Endothelial cell of umbilical vein (primary cell): ENCODE measurements around the gene FAM184B. TPM values are rescaled to one million over a fixed set of nuclear protein-coding genes. Genes with fewer than 3 reads are reported as not detected.

Source experiments
- BruUV-seq: library from RNA; stranded (reverse); fragments of 400-500 nt; replicated peaks from 2 replicates; lab custom pipeline; 2021; lab: Mats Ljungman, UMichigan
- CTCF ChIA-PET: fragments of 300-600, 350-600 bp; sonication (Branson Sonifier 250); formaldehyde crosslinking; loops from one replicate; lab custom pipeline; 2021; ENCODE audit warnings: antibody characterized with exemption, inconsistent platforms; lab: Charles Lee
- POLR2A ChIA-PET: fragments of 300-600, 350-600 bp; sonication (Branson Sonifier 250); formaldehyde crosslinking; loops from one replicate; lab custom pipeline; 2021; ENCODE audit warnings: antibody characterized with exemption, inconsistent platforms; lab: Charles Lee
- DNase-seq: peaks from one replicate; pipeline ENCODE4 v3.0.0-alpha.2; 2011; ENCODE audit warnings: low read depth, low spot score
- FAIRE-seq: peaks from 2 replicates; lab custom pipeline; 2011; peaks lifted over from hg19 to GRCh38; lab: Jason Lieb, UNC
- H2AFZ ChIP-seq: 2 replicates; pipeline ENCODE4 v1.6.0; 2012; ENCODE audit warnings: low read depth, low read length, control low read depth, inconsistent platforms
- H3K27ac ChIP-seq: 2 replicates; pipeline ENCODE4 v1.5.1; 2011; ENCODE audit warnings: low read depth, mild to moderate bottlenecking, control low read depth, low read length, moderate library complexity; ENCODE audit not compliant: insufficient read depth
- H3K27me3 ChIP-seq, 2 experiments: 2 replicates each; pipeline versions ENCODE4 v1.6.0 to v1.6.1; 2011; ENCODE audit warnings: low read length in 2 of 2, mixed read lengths in 1 of 2; ENCODE audit not compliant: control insufficient read depth in 2 of 2, insufficient read depth in 2 of 2
- H3K36me3 ChIP-seq, 2 experiments: 2 replicates in 1 of 2; 3 replicates in 1 of 2; pipeline ENCODE4 v1.5.1; 2011; ENCODE audit warnings: low read length in 2 of 2, mild to moderate bottlenecking in 1 of 2, moderate library complexity in 1 of 2; ENCODE audit not compliant: control insufficient read depth in 2 of 2, insufficient read depth in 2 of 2; ENCODE audit errors: extremely low read depth in 1 of 2
- H3K4me1 ChIP-seq: 3 replicates; pipeline ENCODE4 v1.5.1; 2011; ENCODE audit warnings: mild to moderate bottlenecking, low read length; ENCODE audit not compliant: control insufficient read depth, insufficient read depth; ENCODE audit errors: extremely low read depth
- H3K4me2 ChIP-seq: 2 replicates; pipeline ENCODE4 v1.6.1; 2011; ENCODE audit warnings: low read length, control low read depth, mixed read lengths; ENCODE audit not compliant: insufficient read depth
- H3K4me3 ChIP-seq, 3 experiments: fragments of 200-600 bp in 1 of 3; sonication (generic), shearing (Covaris generic) in 1 of 3; replicated peaks in 1 of 3; 2 replicates each; pipeline ENCODE4 v1.5.1; 2011 to 2016; ENCODE audit warnings: control low read depth in 3 of 3, low read length in 3 of 3, mild to moderate bottlenecking in 2 of 3, inconsistent platforms in 1 of 3, low read depth in 1 of 3, moderate library complexity in 1 of 3; ENCODE audit not compliant: insufficient read depth in 1 of 3
- H3K79me2 ChIP-seq: 2 replicates; pipeline ENCODE4 v1.6.0; 2012; ENCODE audit warnings: low read length, inconsistent platforms; ENCODE audit not compliant: control insufficient read depth, insufficient read depth
- H3K9ac ChIP-seq: replicated peaks from 2 replicates; pipeline ENCODE3; 2011; ENCODE audit warnings: low read length, control low read depth; ENCODE audit not compliant: insufficient read depth; ENCODE audit errors: extremely low read depth
- H3K9me1 ChIP-seq: replicated peaks from 3 replicates; pipeline ENCODE4 v1.6.0; 2011; ENCODE audit warnings: mild to moderate bottlenecking, low read length; ENCODE audit not compliant: control insufficient read depth, insufficient read depth; ENCODE audit errors: extremely low read depth
- H3K9me3 ChIP-seq: replicated peaks from 2 replicates; pipeline ENCODE4 v1.5.1; 2012; ENCODE audit warnings: low read length, inconsistent platforms; ENCODE audit not compliant: control insufficient read depth, insufficient read depth
- H4K20me1 ChIP-seq: replicated peaks from 2 replicates; pipeline ENCODE3; 2011; ENCODE audit warnings: mild to moderate bottlenecking, low read length; ENCODE audit not compliant: control insufficient read depth, insufficient read depth; ENCODE audit errors: extremely low read depth
- CTCF ChIP-seq, 2 donors: IDR thresholded peaks; 1 replicate in 1 of 2; 2 replicates in 1 of 2; pipeline ENCODE4 v1.5.1; 2011; ENCODE audit warnings: low read length in 2 of 2, mild to moderate bottlenecking in 2 of 2, moderate library complexity in 2 of 2, control low read depth in 1 of 2, inconsistent platforms in 1 of 2, low read depth in 1 of 2; ENCODE audit not compliant: insufficient read depth in 1 of 2; ENCODE audit errors: extremely low read depth in 1 of 2
- EZH2 ChIP-seq: IDR thresholded peaks from 2 replicates; pipeline ENCODE4 v1.6.1; 2012; ENCODE audit warnings: borderline replicate concordance, low read depth, mild to moderate bottlenecking, moderate library complexity, low read length, inconsistent platforms; ENCODE audit not compliant: severe bottlenecking
- FOS ChIP-seq: IDR thresholded peaks from 2 replicates; pipeline ENCODE4 v1.6.1; 2011; ENCODE audit warnings: mild to moderate bottlenecking, low read length, moderate library complexity, borderline replicate concordance; ENCODE audit not compliant: insufficient read depth
- GATA2 ChIP-seq: IDR thresholded peaks from 2 replicates; pipeline ENCODE4 v1.7.0; 2011; ENCODE audit warnings: low read depth, mild to moderate bottlenecking, moderate library complexity, mixed read lengths, low read length; ENCODE audit not compliant: insufficient read length, insufficient read depth
- JUN ChIP-seq: IDR thresholded peaks from 2 replicates; pipeline ENCODE4 v1.6.1; 2011; ENCODE audit warnings: borderline replicate concordance, low read depth; ENCODE audit not compliant: insufficient read length, insufficient read depth
- MAX ChIP-seq: IDR thresholded peaks from 2 replicates; pipeline ENCODE4 v1.6.1; 2011; ENCODE audit not compliant: insufficient read depth, insufficient read length
- MYC ChIP-seq: IDR thresholded peaks from one replicate; pipeline ENCODE4 v1.6.1; 2011; ENCODE audit warnings: mild to moderate bottlenecking, low read depth, low read length
- POLR2A ChIP-seq: IDR thresholded peaks from 2 replicates; pipeline ENCODE4 v1.6.1; 2012; ENCODE audit warnings: low read depth, mild to moderate bottlenecking, control low read depth, low read length
- POLR2AphosphoS5 ChIP-seq: IDR thresholded peaks from 2 replicates; pipeline ENCODE4 v1.6.1; 2012; ENCODE audit warnings: low read depth, mild to moderate bottlenecking, control low read depth, low read length, moderate library complexity; ENCODE audit not compliant: insufficient read depth
- dilution Hi-C: fragments of 300-500 bp; cut with MboI; formaldehyde crosslinking; loops from one replicate; pipeline ENCODE4 v1.15.0; 2019; ENCODE audit warnings: low sequenced_read_pairs; ENCODE audit not compliant: extremely low pct_ligation_motif_present
- intact Hi-C: fragments of 100-400 bp; cut with micrococcal nuclease; formaldehyde crosslinking; loops from one replicate; pipeline ENCODE4 v1.10.0; 2022
- polyA plus RNA-seq, 4 experiments: library from polyadenylated mRNA; depleted of rRNA in 3 of 4; stranded (reverse) in 3 of 4; unstranded in 1 of 4; fragments of >200 nt; gene quantifications; 2 replicates each; pipeline versions ENCODE4 v1.2.1 to v1.2.3, GENCODE V29; 2011 to 2012; ENCODE audit warnings: missing spikeins in 1 of 4
- total RNA-seq: library from RNA; stranded (reverse); gene quantifications from 2 replicates; pipeline ENCODE4 v1.2.3, GENCODE V29; 2021

FAM184B gene
- total and polyA plus RNA-seq, 2 donors (not counting 3 experiments of a cell fraction or from before 2014, with no cell fraction given) = not detected

GRCh38 chr4:17708992-17709762, 72.2 kb downstream of the FAM184B start:
- H3K4me3 ChIP-seq = no peak overlapping the region
- no peak for TF ChIP-seq JUN
- TF ChIP-seq MYC = no peak
- TF ChIP-seq CTCF (IDR thresholded peaks at IDR 0.05; ENCODE audit: extremely low read depth in 1 of 2, insufficient read depth in 1 of 2, low read depth in 1 of 2, low read length in 2 of 2) = no peak
- no peak for TF ChIP-seq MAX
- TF ChIP-seq POLR2AphosphoS5 = no peak
- TF ChIP-seq EZH2 = no peak
- TF ChIP-seq GATA2 = no peak
- TF ChIP-seq FOS = no peak
- TF ChIP-seq POLR2A = no peak
- BruUV-seq = no TSS peak
- CTCF ChIA-PET = no interaction called here
- dilution Hi-C loops = no loop called here
- no peak overlapping the region for H3K4me2 ChIP-seq
- no peaks in the 10 kb centered on the region for H3K36me3 ChIP-seq
- H3K27me3 ChIP-seq = no peaks in the 10 kb centered on the region
- intact Hi-C loops = no loop called here
- POLR2A ChIA-PET = no interaction called here
- no peaks in the 10 kb centered on the region for H4K20me1 ChIP-seq
- H2AFZ ChIP-seq = no peak overlapping the region
- H3K9me3 ChIP-seq = no peaks in the 10 kb centered on the region
- no peaks in the 10 kb centered on the region for H3K4me1 ChIP-seq
- DNase-seq (no peak), FAIRE-seq (no peak)
- H3K9ac ChIP-seq = no peak overlapping the region
- no peaks in the 10 kb centered on the region for H3K9me1 ChIP-seq
- H3K79me2 ChIP-seq = no peaks in the 10 kb centered on the region
- H3K27ac ChIP-seq = no peak overlapping the region
